MV-4-11 (cell line): Measurements from ENCODE around the gene TMC4.
"Not testable (repeated sequence)": the region's sequence is repeated elsewhere in the genome, so short reads cannot be mapped to it uniquely, and the experiment has no call there.

Experiments
- DNase-seq: peaks from one replicate; lab custom pipeline; 2025; lab: John Stamatoyannopoulos, UW

The TMC4 gene

DNA sequence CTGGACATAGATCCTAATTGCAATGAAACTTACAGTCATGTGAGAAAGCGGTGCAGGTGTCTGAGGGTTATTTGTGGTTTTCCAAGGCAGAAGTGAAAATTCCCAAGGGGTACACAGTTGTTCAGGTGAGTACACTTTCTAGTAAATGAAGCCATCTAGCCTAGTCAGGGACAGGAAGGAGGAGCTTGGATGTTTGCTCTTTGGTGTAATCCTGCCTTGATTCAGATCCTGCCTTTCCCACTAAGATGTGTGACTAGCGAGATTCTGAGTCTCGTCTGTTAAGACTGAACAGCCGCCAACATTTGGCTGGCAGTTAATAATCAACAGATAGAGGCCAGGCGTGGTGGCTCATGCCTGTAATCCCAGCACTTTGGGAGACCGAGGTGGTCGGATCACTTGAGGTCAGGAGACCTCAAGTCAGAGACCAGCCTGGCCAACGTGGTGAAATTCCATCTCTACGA, 30.2 kb upstream of the TMC4 start:
- DNase-seq = no peak

DNA sequence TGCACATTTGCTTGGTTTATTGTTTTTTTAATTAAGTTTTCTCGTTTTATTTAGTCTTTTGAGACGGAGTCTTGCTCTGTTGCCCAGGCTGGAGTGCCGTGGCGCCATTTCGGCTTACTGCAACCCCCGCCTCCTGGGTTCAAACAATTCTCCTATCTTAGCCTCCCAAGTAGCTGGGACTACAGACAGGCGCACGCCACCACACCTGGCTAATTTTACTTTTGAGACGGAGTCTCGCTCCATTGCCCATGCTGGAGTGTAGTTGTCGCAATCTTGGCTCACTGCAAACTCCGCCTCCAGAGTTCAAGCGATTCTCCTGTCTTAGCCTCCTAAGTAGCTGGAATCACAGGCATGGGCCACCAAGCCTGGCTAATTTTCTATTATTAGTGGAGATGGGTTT, 29.0 kb upstream of the TMC4 start:
- no peak for DNase-seq

DNA sequence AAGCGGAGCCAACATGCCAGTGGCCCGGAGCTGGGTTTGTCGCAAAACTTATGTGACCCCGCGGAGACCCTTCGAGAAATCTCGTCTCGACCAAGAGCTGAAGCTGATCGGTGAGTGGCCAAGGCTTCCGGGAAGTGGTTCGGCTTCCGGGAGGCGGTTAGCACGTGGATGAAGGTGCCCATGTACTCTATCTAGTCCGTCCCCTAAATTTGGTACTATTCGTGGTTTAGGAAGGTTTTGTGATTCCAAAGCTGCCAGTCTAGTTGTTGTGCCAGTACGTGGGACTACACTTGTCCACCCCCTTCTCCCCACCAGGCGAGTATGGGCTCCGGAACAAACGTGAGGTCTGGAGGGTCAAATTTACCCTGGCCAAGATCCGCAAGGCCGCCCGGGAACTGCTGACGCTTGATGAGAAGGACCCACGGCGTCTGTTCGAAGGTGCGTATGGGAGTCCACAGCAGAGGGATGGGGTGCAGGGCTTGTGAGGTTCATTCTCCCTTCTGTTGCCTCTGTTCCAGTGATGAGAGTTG, 28.3 kb upstream of the TMC4 start:
- DNase-seq = no peak

DNA sequence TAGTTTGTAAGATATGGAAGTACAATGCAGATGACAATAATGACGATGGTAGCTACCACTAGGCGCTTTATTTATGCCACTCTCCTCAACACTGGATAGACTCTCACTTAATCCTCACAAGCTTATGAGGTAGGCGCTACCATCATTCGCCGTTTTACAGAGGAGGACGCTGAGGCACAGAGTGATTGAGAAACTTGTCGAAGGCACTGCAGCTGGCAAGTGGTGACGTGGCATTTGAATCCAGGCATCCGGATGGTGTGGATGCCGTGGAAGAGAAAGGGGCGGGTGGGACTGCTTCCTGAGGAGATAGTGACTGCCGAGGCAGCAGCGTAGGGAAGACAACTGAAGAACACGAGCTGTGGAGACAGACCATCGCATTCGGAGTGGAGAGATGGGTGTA, 26.4 kb upstream of the TMC4 start:
- DNase-seq = no peak

DNA sequence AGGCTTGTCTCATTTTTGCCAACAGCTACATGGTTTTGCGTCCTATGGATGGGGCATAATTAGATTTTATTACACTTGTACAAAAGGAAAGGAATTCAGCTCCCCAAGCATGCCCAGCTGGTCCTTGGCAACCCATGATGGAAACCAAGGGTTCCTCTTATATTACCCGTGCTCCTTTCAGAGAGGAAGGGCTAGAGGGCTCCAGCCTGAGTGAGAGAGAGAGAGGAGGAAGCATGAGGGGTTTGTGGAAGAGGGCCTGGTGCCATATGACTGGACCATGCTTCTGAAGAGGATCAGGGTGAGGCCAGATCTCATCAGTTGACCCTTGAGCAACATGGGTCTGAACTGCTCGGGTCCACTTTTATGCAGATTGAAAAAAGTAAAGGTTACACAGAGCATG, 24.2 kb upstream of the TMC4 start:
- peak; percentile 43 for DNase-seq

DNA sequence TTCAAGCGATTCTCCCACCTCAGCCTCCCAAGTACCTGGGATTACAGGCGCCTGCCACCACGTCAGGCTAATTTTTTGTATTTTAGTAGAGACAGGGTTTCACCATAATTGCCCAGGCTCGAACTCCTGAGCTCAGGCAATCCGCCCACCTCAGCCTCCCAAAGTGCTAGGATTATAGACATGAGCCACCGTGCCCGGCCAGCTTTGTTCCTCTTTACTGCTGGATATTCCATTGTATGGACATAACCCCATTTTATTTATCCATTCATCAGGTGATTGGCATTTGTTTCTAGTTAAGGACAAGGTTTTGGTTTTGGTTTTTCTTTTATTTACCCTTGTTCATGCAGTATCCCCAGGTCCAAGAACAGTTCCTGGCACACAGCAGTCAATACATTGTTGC, 23.6 kb upstream of the TMC4 start:
- no peak for DNase-seq

DNA sequence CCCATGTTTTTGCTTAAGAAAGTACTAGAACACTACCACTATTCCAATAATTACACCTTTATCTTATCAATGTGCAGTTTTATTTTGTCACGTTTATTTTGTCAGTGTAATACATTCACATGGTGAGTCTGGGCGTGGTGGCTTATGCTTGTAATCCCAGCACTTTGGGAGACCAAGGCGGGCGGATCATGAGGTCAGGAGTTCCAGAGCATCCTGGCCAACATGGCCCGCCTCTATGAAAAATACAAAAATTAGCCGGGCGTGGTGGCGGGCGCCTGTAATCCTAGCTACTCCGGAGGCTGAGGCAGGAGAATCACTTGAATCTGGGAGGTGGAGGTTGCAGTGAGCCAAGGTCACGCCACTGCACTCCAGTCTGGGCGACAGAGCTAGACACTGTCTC, 21.5 kb upstream of the TMC4 start:
- not testable (repeated sequence) for DNase-seq

DNA sequence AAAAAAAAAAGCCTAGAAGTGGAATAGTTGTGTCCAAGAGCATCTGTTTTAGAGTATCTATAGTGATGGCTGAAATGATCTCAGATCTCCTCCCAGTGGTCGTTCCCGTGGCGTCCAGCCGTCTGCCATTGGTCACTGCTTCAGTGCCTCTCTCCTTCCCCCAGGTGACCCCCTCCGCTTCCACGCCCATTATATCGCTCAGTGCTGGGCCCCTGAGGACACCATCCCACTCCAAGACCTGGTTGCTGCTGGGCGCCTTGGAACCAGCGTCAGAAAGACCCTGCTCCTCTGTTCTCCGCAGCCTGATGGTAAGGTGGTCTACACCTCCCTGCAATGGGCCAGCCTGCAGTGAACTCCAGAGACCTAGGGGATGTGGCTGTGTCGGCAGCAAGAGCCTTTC, 20.1 kb upstream of the TMC4 start:
- no peak for DNase-seq

DNA sequence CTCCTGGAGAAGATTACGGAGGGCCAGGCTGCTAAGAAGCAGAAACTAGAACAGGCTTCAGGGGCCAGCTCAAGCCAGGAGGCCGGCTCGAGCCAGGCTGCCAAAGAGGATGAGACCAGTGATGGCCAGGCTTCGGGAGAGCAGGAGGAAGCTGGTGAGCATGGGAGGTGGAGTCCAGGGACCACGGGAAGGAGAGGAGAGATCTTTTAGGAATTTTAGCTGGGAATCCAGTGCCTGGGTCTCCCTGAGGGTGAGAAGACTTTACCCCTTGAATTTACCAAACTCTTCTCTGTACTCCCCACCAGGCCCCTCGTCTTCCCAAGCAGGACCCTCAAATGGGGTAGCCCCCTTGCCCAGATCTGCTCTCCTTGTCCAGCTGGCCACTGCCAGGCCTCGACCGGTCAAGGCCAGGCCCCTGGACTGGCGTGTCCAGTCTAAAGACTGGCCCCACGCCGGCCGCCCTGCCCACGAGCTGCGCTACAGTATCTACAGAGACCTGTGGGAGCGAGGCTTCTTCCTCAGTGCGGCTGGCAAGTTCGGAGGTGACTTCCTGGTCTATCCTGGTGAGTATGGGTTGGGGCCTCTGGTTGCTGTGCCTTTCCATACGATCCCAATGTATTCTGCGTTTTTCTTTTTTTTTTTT, 19.0 kb upstream of the TMC4 start:
- DNase-seq = no peak

DNA sequence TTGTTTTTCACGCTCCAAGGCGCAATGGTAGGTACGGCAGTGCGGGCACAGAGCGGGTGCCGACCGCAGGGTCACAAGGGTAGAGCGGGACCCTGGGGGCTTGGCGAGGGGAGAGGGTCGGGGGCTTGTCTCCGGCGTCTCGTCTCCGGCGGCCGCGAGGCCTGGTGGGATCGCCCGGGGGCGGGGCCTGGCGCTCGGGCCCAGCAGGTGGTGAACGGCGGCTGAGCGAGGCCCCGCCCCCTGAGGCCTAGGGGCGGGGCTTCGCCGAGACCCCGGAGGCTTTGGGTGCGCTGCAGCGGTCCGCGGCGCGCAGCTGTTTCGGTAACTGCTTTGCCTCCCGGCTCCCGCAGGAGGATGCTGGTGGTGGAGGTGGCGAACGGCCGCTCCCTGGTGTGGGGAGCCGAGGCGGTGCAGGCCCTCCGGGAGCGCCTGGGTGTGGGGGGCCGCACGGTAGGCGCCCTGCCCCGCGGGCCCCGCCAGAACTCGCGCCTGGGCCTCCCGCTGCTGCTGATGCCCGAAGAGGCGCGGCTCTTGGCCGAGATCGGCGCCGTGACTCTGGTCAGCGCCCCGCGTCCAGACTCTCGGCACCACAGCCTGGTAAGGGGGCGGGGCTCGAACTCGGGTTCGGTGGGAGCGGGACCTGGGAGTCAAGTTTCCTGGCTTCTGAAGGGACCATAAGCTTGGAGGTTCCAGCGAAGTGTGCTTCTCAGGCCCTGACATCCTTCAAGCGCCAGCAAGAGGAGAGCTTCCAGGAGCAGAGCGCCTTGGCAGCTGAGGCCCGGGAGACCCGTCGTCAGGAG, 18.3 kb upstream of the TMC4 start, which contains the start of gene TSEN34:
TSEN34 (plus strand) TSS at position 298 of the 800 bp plus-strand sequence; CDS start at position 355, 57 bp downstream.
- peak; percentile 91 for DNase-seq

DNA sequence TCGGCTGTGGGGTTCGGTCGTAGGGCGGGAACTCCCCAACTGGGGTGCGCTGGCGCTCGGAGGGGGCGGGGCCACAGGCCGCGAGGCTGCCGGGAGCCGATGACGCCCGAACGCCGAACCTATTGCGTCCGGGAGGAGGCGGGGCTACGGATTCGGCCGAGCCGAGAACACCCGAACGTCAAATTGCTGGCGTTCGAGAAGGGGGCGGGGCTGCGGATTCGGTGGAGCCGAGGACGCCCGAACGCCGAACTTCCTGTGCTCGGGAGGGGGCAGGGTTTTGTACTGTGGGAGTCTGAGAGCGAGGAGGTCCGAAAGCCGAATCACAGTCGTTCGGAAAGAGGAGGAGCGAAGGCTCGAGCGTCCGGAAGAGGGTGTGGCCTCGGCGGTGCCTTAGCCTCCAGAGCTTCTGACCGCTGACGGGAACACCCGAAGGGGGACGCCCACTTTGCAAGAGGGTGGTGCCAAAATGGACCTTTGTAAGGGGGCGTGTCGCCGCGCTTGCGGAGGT, 17.6 kb upstream of the TMC4 start:
- DNase-seq = peak; percentile 100

DNA sequence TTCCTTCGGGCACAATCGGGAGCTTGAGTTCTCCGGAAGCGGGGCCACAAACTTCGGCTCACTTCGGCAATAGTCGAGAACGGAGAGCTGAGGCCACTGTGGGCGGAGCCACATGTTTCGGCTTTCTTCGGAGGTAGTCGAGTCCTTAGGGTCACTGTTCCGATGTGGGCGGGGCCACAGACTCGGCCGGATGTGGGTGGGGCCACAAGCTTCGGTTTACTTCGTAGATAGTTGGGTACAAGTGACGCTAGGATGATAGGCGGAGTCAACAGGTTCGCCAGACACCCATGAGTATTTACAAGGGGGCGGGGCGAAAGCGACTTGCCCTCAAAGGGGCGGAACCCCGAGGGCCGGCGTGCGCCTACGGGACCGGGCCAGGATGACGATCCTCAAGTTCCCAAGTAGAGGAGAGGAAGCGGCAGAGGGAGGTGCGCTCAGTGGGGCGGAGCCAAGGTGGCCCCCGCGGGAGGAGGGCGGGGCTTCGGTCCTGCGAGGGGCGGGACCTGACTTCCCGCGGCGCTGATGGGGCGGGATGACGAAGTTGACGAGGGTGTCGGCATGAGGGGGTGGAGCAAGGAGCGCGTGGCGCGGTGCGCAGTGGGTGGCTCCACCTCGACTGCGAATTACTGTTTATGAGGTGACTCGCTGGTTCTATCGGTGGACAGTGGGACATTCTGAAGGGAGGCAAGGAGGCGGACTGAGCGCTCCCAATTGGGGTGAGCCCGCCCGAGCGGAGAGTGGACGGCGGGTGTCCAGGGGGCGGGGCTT, 17.0 kb upstream of the TMC4 start:
- peak; percentile 100 for DNase-seq

DNA sequence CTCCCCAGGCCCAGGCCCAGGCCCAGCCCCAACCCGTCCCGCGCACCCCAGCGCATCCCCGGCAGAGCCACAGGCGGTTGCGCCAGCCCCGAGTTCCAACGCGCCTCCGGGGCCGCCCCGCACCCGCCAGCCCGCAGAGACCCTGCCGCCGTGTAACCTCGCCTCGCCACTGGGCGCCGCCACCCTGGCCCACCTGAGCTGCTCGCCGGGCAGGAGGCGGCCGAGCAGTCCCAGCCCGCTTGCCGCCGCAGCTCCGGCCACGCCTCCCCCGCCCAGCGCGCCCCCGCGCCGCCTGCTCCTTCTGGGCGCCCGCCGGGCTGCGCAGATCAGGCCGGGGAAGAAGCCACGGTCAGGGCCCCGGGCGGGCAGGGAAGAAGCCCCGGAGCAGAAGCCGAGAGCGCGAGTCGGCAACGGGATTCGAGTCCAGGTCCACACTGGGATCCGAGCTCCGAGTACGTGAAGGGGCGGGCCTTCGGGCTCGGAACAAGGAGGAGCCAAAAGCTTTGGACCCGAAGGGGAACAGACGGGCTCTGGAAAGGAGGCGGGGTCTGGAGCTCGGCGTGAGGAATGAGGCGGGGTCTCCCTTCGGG, 16.3 kb upstream of the TMC4 start, which contains the start of gene MBOAT7:
MBOAT7 (minus strand) TSS at position 436 of the 590 bp plus-strand sequence. CDS start 1,072 bp downstream, outside the sequence.
- DNase-seq = no peak

DNA sequence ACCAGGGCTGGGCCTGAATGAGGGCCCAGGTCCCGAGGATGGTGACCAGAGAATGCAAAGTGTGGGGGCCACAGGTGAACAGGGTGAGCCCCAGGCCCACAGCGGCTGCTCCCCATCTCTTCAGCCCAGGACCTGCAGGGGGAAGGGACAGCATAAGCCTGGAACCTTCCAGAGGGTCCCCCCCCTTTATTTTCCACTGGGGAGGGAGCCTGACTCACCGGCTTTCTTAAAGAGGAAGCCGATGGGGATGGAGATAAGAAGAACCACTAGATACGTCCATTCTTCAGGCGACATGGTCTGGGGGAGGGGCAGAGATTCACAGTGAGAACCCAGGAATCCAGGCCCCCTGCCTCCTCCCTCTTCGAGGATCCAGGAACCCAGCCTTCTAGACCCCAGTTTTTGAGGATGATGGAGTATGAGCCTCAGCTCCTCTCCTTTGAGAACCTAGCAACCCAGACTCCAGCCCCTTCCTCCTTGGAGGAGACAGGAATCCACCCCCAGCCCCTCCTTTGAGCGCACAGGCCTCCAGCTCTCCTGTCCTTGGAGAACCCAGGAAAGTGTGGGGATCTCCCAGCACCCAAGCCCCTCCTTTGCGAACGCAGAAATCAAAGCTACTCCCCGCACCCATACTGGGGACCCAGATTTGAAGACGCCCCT, 15.4 kb upstream of the TMC4 start:
- peak; percentile 82 for DNase-seq

DNA sequence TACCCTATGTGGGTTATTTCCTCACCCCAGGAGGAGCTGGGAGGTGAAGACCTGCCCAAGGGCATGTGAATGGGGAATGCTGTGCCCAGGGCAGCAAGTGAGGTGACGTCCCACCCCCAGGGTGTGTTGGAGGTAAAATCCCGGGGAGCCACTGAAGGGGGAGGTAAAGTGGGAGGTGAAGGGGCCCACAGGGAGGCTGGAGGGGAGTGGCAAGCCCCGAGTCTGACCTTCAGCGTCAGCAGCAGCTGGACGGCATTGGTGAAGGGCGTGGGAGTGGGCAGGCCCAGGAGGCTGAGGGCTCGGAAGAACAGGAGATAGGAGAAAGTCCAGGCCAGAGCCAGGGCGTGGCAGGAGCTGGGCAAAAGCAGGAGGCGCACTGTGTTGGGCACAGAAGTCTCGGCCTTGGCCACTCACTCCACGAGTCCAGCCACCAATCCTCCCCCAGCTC, 14.0 kb upstream of the TMC4 start:
- no peak for DNase-seq

DNA sequence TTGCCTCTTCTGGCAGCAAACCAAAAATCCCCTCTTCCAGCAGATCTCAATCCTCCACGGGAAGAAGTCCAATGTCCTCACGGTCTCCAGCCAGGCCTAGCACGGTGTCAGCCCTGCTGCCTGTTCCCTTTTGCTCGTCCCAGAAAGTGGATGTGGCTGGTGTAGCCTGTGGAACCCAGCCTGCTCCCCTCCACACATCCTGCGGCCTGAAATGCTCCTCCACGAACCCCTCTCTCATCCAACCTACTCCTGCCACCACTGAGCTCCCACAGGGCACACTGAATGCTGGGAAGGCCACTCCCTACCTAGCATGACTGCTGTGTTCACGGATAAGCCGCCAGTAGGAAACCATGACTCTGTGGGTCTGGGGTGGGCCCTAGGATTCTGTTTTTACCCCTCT, 13.4 kb upstream of the TMC4 start:
- DNase-seq = no peak

DNA sequence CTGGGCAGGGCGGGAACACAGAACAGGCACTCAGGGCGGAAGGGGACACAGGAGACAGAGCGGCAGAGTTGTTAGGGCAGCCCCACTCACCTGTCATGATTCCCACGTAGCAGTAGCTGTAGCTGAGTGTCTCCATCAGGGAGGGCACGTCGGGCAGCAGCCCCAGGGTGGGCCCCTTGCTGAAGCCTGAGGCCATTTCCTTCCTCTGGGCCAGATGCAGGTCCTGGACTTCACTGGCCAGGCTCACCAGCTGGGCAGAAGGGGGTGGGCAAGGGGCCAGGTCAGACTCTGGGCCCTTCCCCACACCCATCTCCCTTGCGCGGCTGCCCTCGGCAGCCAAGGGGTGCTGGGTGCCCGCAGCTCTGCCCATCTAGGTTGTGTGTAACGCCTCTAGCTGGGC, 10.5 kb upstream of the TMC4 start:
- DNase-seq = no peak

DNA sequence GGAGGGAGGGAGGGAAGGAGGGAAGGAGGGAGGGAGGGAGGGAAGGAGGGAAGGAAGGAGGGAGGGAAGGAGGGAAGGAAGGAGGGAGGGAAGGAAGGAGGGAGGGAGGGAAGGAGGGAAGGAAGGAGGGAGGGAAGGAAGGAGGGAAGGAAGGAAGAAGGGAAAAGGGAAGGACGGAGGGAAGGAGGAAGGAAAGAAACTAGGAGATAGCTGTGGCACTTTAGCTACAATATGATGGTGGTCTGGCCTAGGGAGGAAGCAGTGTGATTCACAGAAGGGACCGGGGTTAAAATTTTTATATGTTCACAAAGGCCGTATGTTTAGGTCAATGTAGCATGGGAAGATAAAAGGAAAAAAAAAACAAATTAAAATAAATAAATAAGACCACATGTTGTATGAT, 8.9 kb upstream of the TMC4 start:
- DNase-seq = not testable (repeated sequence)

DNA sequence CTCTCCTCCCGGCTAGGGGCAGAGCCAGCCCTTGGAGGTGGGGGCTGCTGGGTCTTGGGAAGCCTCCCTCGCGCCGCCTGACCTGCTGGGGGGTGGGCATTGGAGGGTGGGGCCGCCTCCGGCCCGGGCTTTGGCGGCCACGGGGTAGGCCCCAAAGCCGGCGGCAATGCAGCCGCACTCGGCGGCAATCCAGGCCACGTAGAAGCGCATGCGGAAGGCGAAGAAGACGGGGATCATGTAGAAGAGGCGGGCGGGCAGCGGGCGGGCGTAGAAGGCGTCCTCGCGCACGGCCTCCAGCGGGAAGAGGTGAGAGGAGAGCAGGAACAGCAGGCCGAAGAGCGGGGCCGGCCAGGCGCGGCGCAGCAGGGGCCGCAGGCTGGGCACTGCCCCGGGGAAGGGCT, 7.7 kb upstream of the TMC4 start:
- no peak for DNase-seq

DNA sequence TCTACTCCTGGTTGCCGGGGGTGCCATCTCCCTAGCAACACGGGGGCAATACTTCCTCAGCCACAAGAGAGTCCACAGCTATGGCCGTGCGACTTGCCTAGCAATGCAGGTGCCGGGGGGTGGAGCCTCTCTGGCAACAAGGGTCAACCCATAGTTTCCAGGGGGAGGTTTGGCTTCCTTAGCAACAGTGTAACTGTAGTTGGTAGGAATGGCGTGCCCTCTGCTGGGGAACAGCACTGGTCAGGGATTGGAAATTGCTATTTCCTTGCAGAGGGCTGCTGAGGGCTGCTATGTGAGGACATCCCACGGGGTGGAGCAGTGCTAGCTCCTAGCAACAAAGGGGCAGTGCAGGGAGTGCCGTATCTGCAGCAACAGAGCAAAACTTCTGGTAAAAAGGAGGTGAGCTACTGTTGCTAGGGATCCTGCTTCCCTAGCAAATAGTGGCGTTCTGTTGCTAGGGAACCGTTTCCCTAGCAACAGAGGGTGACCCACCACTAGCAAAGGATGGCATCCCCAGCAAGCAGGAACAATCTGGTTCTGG, 7.0 kb upstream of the TMC4 start:
- peak; percentile 81 for DNase-seq
